Umbilical cord (tissue), 2 donors: ENCODE results near the gene GCGR. TPM values are rescaled to one million over a fixed set of nuclear protein-coding genes. Genes with fewer than 3 reads are reported as not detected.
"Not testable (repeated sequence)": the region's sequence is repeated elsewhere in the genome, so short reads cannot be mapped to it uniquely, and the experiment has no call there.

ENCODE experiments used
- DNase-seq: peaks from one replicate; pipeline ENCODE4 v3.0.0-alpha.2; 2015; ENCODE audit warnings: low spot score
- total RNA-seq: library from RNA; depleted of rRNA; stranded (reverse); fragments of >200 nt; gene quantifications from one replicate; pipeline ENCODE4 v1.2.3, GENCODE V29; 2014; ENCODE audit warnings: low replicate concordance; ENCODE audit not compliant: insufficient read depth

The GCGR gene
- total RNA-seq, 1 donor from 2014 or later = 2.9 TPM

DNA sequence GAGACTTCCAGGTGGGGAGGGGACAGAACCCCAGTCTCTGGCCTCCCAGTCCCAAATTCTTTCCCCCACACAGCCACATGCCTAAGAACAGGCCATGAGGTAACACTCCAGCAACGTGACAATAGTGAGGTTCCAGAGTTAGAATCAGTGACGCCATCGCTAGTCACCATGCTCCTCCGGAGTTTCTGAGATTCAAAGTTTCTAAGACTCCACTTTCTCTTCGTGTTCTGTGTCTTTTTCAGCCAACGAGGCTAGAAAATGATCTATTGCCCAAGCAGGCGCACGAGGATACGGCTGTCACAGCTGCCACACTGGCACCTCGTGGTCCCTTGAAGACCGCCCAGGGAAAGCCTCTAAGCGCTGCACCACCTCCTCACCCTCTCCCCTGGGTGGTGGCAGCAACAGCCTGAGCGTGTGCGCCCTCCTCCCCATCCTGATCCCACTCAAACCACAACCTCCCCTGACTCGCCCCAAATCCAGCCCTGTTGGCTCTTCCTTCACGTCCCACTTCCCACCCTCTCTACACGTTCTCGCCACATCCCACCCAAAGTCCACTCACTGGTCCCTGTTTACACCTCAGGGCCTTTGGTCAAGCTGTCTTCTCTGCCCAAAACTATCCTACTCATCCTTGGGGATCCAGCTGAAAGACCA lies 28.1 kb downstream of the GCGR start:
- no peak for DNase-seq

DNA sequence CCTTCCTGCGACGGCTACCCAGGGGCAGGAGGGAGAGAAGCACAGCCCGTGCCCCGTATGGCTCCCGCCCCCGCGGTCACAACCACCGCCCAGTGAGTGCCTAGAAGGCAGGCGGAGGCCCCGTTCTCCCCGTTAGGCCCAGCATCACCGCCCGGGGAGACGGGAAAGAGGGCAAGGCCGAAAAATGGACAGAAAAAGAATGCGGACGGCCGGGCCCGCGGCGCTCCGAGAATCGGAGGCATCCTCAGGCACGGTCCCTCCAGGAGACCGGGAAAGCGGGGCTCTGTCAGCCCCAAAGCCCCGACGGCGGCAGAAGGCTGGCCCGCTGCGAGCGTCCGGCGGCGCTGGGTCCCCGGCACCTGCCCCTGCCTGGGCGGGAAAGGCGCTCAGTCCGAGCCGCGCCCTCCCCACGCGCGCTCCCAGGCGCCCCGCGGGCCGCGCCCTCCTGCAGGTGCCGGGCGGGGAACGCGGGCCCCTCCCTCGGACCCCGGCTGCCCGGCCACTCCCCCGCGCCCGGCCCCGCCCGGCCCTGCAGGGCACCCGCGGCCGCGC lies 28.7 kb downstream of the GCGR start:
- peak; percentile 26 for DNase-seq

DNA sequence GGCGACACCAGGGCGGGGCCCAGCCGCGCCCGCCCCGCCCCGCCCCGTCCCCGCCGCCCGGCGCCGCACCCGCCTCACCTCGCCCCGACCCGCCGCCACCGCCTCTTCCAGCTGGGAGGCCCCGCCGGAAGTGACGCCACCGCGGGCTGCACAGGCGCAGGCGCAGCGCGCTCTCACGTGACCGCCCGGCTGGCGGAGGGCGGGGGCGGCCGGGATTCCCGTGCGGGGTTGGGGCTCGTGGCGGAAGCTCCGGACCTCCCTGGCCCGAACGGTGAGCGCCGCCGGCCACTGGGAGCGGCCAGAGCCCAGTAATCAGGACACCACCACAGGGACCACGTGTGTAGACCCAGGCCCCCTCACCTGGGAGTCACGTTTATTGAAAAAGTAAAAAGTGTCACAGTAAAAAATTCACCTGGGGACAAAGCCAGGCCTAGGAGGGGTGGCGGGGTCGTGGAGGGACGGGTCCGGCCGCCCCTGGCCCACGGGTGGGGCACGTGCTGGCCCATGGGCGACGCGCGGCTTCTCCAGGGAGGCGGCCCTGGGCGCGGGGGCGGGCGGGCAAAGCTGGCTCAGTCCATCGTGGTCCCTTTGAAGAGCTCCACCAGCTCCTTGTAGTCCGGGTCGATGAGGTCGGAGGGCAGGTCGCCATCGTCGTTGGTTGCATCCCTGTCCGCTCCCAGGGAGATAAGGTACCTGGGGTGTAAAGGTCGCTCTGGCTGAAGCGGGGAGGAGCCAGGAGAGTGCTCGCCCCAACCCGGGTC lies 29.4 kb downstream of the GCGR start, which contains the start of gene MCRIP1:
MCRIP1 (minus strand) TSS at position 132 of the 761 bp plus-strand sequence. CDS start 8,785 bp downstream, outside the sequence.
- peak; percentile 94 for DNase-seq

GRCh38 chr17:81833921-81834830 lies 30.2 kb downstream of the GCGR start:
- no peak for DNase-seq

- DNase-seq = no peak
Observed at GRCh38 chr17:81834831-81835267, 30.9 kb downstream of the GCGR start, which contains the start of gene PPP1R27. PPP1R27 (minus strand) TSS chr17:81835050; CDS start chr17:81834953, 97 bp downstream.

GRCh38 chr17:81837641-81838040 lies 33.7 kb downstream of the GCGR start:
- DNase-seq = no peak

DNA sequence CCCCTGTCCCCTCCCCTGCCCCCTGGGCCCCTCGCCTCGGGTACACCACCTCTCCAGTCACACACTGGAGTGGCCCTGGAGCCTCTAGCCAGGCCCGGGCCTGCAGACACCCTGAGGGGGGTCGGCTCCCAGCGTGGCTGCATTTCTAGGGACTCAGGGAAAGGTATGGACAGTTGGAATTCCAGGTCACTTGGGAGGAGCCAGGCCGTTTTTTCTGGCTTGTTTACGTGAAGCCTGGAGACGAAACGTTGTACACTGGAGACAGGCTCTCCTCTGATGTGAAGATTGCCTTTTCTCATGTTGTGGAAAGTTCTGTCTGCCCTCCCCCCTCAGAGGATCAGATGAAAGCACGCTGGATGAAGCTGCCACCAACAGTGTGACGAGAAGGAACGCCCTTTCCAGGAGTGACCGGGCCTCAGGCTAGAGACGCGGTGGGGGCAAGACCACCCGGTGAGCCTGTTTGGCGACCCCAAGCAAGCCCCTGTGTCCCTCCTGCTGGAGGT lies 34.9 kb downstream of the GCGR start:
- no peak for DNase-seq

GRCh38 chr17:81839301-81839700 lies 35.4 kb downstream of the GCGR start:
- no peak for DNase-seq

- DNase-seq = not testable (repeated sequence)
Observed at GRCh38 chr17:81840059-81840458, 36.1 kb downstream of the GCGR start.

DNA sequence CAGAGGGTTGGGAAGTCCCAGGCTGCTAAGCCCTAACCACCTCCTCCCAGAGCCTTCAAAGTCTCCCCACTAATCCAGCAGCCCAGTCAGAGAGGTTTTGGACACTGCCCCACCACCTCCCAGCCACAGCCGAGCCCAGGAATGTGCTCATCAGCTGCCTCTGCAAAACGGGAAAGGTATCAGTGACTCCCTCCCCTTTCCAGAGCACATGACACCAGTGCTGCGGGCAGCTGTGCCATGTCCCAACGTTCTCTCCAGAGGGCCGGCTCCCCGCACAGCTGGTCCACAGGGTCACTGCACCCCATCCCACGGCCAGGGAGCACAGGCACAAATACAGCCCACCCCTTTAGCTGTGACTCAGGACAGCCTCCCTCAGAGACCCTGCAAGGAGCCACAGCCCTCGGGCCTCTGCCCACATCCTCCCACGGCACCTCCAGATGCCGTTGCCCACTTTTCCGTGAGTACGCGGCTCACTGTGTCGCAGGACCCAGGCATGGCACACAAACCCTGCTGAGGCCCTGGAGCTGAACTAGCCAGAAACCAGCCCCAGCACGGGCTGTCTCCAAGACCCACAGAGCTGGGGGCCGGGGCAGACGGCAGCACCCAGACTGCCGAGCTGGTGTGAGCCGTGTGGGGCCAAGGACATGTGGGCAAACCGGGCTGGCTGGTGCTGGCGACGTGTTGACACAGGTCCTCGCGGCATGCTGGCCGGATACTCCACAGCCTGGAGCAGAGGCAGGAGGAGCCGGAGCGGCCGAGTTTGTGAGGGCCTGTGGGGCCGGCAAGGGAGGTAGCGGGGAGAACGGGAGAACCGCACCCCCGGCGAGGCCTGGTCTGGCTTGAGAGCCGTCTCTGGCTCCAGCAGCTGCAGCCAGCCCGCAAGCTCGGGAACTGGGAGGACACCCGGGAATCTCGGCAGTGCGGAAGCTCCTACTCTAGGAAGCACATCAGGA lies 37.2 kb downstream of the GCGR start:
- DNase-seq = peak; percentile 67

GRCh38 chr17:81841866-81842265 lies 37.9 kb downstream of the GCGR start:
- DNase-seq = no peak

DNA sequence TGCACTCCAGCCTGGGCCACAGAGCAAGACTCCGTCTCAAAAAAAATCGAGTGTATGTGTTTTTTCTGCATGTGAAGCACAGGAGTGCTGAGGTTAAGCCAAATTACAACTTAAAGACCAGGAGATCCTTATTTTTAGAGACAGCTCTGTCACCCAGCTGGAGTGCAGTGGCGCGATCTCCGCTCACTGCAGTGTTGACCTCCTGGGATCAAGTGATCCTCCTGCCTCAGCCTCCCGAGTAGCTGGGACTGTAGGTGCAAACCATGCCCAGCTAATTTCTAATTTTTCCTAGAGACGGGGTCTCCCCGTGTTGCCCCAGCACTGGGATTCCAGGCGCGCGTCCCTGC lies 38.4 kb downstream of the GCGR start:
- DNase-seq = no peak

DNA sequence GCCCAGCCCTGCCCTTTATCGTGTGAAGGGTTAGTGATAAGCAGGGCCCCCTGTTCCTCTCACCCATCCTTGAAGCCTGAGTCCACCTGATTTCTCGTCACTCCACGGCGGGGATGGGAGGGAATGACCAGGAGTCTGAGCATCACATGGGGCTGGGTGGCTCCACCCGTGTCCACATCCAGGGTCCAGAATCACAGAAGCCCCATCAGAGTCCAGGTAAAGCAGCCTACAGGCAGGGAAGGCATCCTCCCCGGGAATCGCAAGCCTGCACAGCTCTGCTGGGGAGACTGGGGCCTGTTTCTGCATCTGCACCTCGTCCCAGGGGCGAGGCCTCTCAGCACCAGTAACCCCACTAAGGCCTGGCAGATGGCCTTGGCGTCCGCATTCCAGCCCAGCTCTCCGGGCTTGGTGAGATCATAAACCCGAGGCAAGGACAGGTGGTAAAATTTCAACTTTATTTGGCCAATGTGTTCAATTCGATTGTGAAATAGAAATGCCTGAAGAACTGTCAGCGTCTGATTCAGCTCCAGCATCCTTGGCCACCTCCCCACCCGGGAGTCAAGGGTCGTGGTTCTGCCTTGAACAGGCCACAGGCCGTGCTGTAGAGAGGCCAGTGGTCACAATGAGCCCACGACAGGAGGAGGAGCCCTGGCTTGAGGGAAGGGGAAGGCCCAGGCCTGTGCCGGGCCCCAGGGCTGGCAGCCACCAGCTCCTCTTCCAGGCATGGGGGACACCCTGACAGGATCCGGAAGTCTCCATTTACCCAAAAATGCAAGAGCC lies 39.0 kb downstream of the GCGR start:
- DNase-seq = no peak

GRCh38 chr17:81843713-81844326 lies 39.9 kb downstream of the GCGR start:
- no peak for DNase-seq

DNA sequence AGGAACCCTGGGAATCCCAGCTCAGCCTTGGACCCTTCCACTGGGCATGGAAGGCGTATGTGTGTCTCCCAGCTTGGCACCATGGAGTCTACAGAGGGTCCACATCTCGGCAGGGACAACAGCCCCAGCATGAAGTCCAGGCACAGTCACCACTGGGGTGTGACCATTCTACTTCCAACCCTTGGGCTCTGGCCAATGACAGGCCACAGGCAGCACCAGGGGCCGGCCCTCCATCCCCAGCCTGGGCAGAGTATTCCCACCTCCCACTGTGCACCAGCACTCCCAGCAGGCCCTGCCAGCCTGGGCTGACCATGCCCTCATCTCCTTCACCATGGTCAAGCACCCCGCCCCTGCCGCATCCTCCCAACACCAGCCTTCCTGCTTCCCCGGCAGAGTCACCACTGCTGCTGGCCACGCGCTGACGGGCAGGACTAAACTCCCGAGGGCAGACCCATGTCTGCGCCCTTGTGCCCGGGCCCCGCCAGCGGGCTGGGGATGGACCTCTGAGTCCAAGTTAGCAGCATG lies 40.4 kb downstream of the GCGR start:
- no peak for DNase-seq

DNA sequence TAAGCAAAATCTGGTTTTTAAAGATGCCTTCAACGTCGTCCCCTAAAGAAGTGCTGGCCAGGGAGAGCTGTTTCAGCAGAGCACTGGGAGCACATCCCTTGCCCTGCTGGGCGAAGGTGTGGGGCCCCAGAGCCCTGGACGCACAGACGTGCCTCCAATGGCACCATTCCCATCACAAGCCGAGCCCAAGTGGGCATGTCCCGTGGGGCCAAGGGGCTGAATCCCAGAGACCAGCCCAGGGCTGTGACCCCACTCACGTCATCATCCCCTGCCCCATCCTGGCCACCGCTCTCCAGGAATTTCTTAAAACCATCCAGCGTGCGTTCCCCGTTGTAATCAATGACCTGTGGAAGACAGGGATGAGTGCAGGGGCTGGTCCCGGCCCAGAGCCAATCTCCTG lies 40.9 kb downstream of the GCGR start:
- DNase-seq = no peak

GRCh38 chr17:81845361-81845760 lies 41.4 kb downstream of the GCGR start:
- DNase-seq = no peak

DNA sequence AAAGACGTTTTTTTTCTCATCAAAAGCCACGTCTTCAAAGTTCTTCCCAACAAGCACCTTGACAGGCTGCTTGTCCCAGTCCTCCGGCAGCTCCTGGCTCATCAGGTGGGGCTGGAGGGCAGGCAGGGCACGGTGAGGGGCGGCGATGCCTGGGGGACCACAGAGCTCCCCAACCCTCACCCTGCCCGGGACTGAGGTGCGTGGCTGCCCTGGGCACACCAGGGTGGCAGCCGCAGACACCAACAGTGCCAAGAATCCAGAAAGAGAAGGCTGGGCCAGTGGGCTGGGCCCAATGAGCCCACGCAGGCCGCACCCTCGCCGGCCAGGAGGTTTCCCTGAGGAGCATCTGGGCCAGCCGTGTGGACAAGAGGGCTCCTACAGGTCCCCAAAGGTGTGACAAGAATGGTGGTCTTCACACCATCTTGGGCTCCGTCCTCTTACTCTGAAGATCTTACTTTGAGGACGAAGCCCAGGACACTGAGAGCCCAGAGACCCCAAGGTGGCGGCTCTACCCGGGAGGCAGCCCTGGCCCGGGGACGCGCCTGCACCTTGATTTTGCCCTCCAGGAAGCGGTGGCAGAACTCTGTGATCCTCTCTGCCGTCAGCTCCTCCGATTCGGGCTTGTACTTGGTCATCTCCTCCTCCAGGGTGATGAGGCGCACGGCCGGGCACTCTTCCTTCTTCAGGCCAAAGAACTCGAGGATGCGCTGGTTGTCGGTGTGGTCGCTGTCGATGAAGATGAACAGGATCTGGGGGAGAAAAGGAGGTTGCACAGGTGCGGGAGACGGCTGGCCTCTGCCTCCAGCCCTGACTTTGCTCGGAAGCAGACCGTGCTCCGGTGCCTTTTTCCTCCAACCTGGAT lies 42.2 kb downstream of the GCGR start:
- DNase-seq = no peak
